Neural cell (in vitro differentiated cells): ENCODE measurements around the gene FRAT2. TPM values are rescaled to one million over a fixed set of nuclear protein-coding genes. Genes with fewer than 3 reads are reported as not detected.

Source experiments
- H2AFZ ChIP-seq: fragments of 200-600, 300-800 bp; sonication (generic), shearing (Covaris generic); 2 replicates; pipeline ENCODE4 v1.6.0; 2014; ENCODE audit warnings: low read depth, mild to moderate bottlenecking, antibody characterized with exemption, low read length, moderate library complexity
- H3F3A ChIP-seq: fragments of 200-600 bp; shearing (Covaris generic); 2 replicates; pipeline ENCODE4 v1.6.1; 2016; ENCODE audit warnings: mild to moderate bottlenecking, moderate library complexity, mixed read lengths, antibody characterized with exemption, low read length; ENCODE audit not compliant: insufficient read depth, poor library complexity, severe bottlenecking
- H3K27ac ChIP-seq: fragments of 200-600, 300-800 bp; sonication (generic), shearing (Covaris generic); 2 replicates; pipeline ENCODE4 v1.5.1; 2014; ENCODE audit warnings: mild to moderate bottlenecking, low read length, moderate library complexity
- H3K27me3 ChIP-seq: fragments of 300-800, 200-600 bp; sonication (generic), shearing (Covaris generic); 2 replicates; pipeline ENCODE4 v1.6.0; 2014; ENCODE audit warnings: mild to moderate bottlenecking, low read depth, low read length, moderate library complexity; ENCODE audit not compliant: insufficient read depth
- H3K36me3 ChIP-seq: fragments of 300-800, 200-600 bp; sonication (generic), shearing (Covaris generic); 2 replicates; pipeline ENCODE4 v1.5.1; 2014; ENCODE audit warnings: mild to moderate bottlenecking, antibody characterized with exemption, low read length, moderate library complexity; ENCODE audit not compliant: insufficient read depth
- H3K4me2 ChIP-seq: fragments of 300-800, 200-600 bp; sonication (generic), shearing (Covaris generic); 2 replicates; pipeline ENCODE4 v1.6.0; 2014; ENCODE audit warnings: mild to moderate bottlenecking, low read length
- H3K4me3 ChIP-seq: fragments of 300-800, 200-600 bp; sonication (generic), shearing (Covaris generic); 2 replicates; pipeline ENCODE4 v1.5.1; 2014; ENCODE audit warnings: mild to moderate bottlenecking, low read length, moderate library complexity
- H3K79me2 ChIP-seq: fragments of 200-600 bp; shearing (Covaris generic); replicated peaks from 2 replicates; pipeline ENCODE4 v1.6.0; 2014; ENCODE audit warnings: mild to moderate bottlenecking, low read length, moderate library complexity; ENCODE audit not compliant: insufficient read depth
- H3K9ac ChIP-seq: fragments of 300-800, 200-600 bp; sonication (generic), shearing (Covaris generic); 2 replicates; pipeline ENCODE4 v1.6.1; 2016; ENCODE audit warnings: mild to moderate bottlenecking, low read length, mixed read lengths
- H3K9me2 ChIP-seq: fragments of 200-600 bp; shearing (Covaris generic); 2 replicates; pipeline ENCODE4 v1.6.1; 2016; ENCODE audit warnings: mild to moderate bottlenecking, low read length, mixed read lengths; ENCODE audit not compliant: insufficient read depth
- H3K9me3 ChIP-seq: fragments of 200-600, 300-800 bp; sonication (generic), shearing (Covaris generic); 2 replicates; pipeline ENCODE4 v1.6.1; 2016; ENCODE audit warnings: mild to moderate bottlenecking, mixed run types, low read length, moderate library complexity, mixed read lengths
- H4K20me1 ChIP-seq: fragments of 200-600 bp; shearing (Covaris generic); 2 replicates; pipeline ENCODE4 v1.6.1; 2016; ENCODE audit warnings: mild to moderate bottlenecking, mixed run types; ENCODE audit not compliant: insufficient read depth
- EP300 ChIP-seq: fragments of 450-650 bp; conservative IDR thresholded peaks from 2 replicates; pipeline ENCODE4 v1.6.1; 2014; ENCODE audit warnings: antibody characterized with exemption, mild to moderate bottlenecking, moderate library complexity; ENCODE audit not compliant: poor library complexity, severe bottlenecking
- EZH2 ChIP-seq: fragments of 200-600, 300-800 bp; shearing (Covaris generic), sonication (generic); IDR thresholded peaks from 2 replicates; pipeline ENCODE4 v1.6.1; 2014; ENCODE audit warnings: antibody characterized with exemption, low read length, borderline replicate concordance, mild to moderate bottlenecking; ENCODE audit not compliant: insufficient read depth, poor library complexity, severe bottlenecking
- MXI1 ChIP-seq: fragments of 450-650 bp; conservative IDR thresholded peaks from 2 replicates; pipeline ENCODE4 v1.6.1; 2014; ENCODE audit warnings: antibody characterized with exemption, mild to moderate bottlenecking; ENCODE audit not compliant: poor library complexity, severe bottlenecking
- POLR2AphosphoS5 ChIP-seq: IDR thresholded peaks from 2 replicates; pipeline ENCODE4 v1.6.1; 2012
- RAD21 ChIP-seq: fragments of 450-650 bp; conservative IDR thresholded peaks from 2 replicates; pipeline ENCODE4 v1.6.1; 2014; ENCODE audit warnings: antibody characterized with exemption, mild to moderate bottlenecking, moderate library complexity
- REST ChIP-seq: IDR thresholded peaks from 2 replicates; pipeline ENCODE4 v1.6.1; 2012; ENCODE audit warnings: borderline replicate concordance
- SMC3 ChIP-seq: fragments of 450-650 bp; conservative IDR thresholded peaks from 2 replicates; pipeline ENCODE4 v1.6.1; 2014; ENCODE audit warnings: antibody characterized with exemption, mild to moderate bottlenecking, moderate library complexity; ENCODE audit not compliant: poor library complexity
- TAF1 ChIP-seq: IDR thresholded peaks from 2 replicates; pipeline ENCODE4 v1.6.1; 2012; ENCODE audit warnings: low read depth
- polyA plus RNA-seq: library from polyadenylated mRNA; depleted of rRNA; stranded (reverse); fragments of >200 nt; gene quantifications from 2 replicates; pipeline ENCODE4 v1.2.3, GENCODE V29; 2014
- TF ChIP-seq, protein P1 (sequence below): fragments of 450-650 bp; IDR thresholded peaks from 2 replicates; pipeline ENCODE4 v1.5.1; 2014; ENCODE audit warnings: antibody characterized with exemption, mild to moderate bottlenecking, moderate library complexity; ENCODE audit not compliant: poor library complexity, severe bottlenecking

FRAT2 gene
- polyA plus RNA-seq, 1 donor from 2014 or later: 18.5 TPM

DNA sequence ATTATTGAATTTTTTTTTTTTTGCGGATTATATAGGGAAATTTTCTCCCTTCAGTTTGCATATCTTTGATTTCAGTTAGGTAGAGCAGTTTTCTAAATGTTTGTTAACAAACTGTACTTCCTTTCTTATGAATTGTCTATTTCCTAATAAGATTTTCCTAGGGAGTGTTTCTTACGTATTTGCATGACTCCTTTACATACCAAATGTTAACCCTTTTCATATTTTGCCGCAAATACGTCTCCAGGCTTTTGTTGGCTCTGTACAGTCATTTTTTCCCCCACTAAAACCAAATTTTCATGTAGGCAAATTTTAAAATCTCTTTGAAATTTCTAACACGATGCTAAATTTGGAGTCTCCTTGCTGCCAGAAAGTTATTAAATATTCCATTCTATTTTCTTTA is 1.9 kb upstream of the FRAT2 start:
- H3K4me2 ChIP-seq: no peak overlapping the region
- H3K79me2 ChIP-seq: peaks cover 12% of the 10 kb centered on the region
- H3K9ac ChIP-seq: no peak overlapping the region
- H3K27me3 ChIP-seq: peaks cover 60% of the 10 kb centered on the region
- no peak overlapping the region for H2AFZ ChIP-seq
- H3K9me2 ChIP-seq: no peaks in the 10 kb centered on the region
- H3K4me3 ChIP-seq: no peak overlapping the region
- no peak overlapping the region for H3K27ac ChIP-seq
- H3K36me3 ChIP-seq: no peaks in the 10 kb centered on the region
- H4K20me1 ChIP-seq: no peaks in the 10 kb centered on the region
- TF ChIP-seq, protein P1, sequence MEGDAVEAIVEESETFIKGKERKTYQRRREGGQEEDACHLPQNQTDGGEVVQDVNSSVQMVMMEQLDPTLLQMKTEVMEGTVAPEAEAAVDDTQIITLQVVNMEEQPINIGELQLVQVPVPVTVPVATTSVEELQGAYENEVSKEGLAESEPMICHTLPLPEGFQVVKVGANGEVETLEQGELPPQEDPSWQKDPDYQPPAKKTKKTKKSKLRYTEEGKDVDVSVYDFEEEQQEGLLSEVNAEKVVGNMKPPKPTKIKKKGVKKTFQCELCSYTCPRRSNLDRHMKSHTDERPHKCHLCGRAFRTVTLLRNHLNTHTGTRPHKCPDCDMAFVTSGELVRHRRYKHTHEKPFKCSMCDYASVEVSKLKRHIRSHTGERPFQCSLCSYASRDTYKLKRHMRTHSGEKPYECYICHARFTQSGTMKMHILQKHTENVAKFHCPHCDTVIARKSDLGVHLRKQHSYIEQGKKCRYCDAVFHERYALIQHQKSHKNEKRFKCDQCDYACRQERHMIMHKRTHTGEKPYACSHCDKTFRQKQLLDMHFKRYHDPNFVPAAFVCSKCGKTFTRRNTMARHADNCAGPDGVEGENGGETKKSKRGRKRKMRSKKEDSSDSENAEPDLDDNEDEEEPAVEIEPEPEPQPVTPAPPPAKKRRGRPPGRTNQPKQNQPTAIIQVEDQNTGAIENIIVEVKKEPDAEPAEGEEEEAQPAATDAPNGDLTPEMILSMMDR: no peak
- TF ChIP-seq POLR2AphosphoS5: peak; percentile 11
- no peak for TF ChIP-seq REST
- TF ChIP-seq TAF1: no peak
- no peak for TF ChIP-seq RAD21
- peaks cover 3% of the 10 kb centered on the region for H3F3A ChIP-seq
- no peaks in the 10 kb centered on the region for H3K9me3 ChIP-seq

DNA sequence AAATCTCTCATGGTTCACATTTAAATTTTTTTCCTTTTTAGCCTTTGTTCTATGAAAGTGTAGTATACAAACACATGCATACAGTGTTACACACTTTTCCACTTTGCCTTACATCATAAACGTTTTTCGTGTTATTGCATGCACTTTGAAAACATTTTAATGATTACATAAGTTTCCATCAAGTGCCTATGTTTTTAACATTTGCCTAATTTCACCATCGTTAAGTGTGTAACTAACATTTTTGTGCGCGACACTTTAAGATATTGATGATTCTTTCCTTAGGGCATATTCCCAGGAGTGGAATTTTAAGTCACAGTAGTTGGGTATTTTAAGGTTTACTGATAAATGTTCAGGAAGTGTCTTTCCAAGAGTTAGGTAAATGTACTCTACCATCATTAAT is 1.5 kb upstream of the FRAT2 start:
- Histone ChIP-seq H3K9me3 (no peaks in the 10 kb centered on the region), H3K4me3 (no peak overlapping the region), H3F3A (peaks cover 3% of the 10 kb centered on the region), H3K9ac (no peak overlapping the region), H2AFZ (no peak overlapping the region), H3K4me2 (no peak overlapping the region), H3K9me2 (no peaks in the 10 kb centered on the region), H3K27me3 (peaks cover 60% of the 10 kb centered on the region), H4K20me1 (no peaks in the 10 kb centered on the region), H3K79me2 (peaks cover 17% of the 10 kb centered on the region), H3K36me3 (no peaks in the 10 kb centered on the region), H3K27ac (no peak overlapping the region)
- TF ChIP-seq REST: no peak
- no peak for TF ChIP-seq RAD21
- no peak for TF ChIP-seq EZH2
- TF ChIP-seq SMC3: no peak
- TF ChIP-seq MXI1: no peak
- TF ChIP-seq POLR2AphosphoS5: no peak
- no peak for TF ChIP-seq TAF1
- no peak for TF ChIP-seq EP300
- TF ChIP-seq, protein P1: no peak
